ENCODE data around the gene RXRA.

The RXRA gene

DNA sequence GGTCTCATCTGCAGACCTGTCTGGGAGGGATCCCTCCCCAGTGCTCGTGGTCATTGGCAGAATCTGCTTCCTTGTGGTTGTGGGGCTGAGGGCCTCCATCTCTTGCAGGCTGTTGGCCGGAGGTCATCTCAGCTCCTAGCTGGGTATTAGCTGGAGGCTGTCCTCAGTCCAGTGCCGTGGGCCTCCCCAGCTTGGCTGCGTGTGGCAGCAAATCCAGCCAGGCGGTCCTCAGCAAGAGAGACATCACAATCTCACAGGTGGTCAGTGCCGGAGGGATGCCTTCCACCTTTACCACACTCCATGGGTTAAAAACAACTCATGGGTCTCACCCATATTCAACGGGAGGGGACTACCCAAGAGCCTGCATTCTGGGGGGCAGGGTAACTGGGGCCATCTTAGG, 155.5 kb downstream of the RXRA start:
- Histone ChIP-seq H3K4me3 (ENCODE audit: low read depth, low read length) (no peak overlapping the region), H3K36me3 (ENCODE audit: control insufficient read depth in 2 of 2, insufficient read depth in 1 of 2, low read length in 2 of 2) (no peaks in the 10 kb centered on the region), H3K4me1 (ENCODE audit: control insufficient read depth, insufficient read depth, low read length) (no peaks in the 10 kb centered on the region), H3K9me3 (ENCODE audit: control insufficient read depth, insufficient read depth, low read depth, low read length) (no peaks in the 10 kb centered on the region), H3K27ac (ENCODE audit: extremely low read depth, low read depth, low read length) (no peak overlapping the region)
- POLR2A ChIA-PET: no interaction called here
- CTCF ChIA-PET: interaction anchor here (0.6 to 1.3 kb wide), 2 partner anchors 33 to 90 kb away, joined by 3 read pairs; no protein-coding TSS in a partner anchor
- TF ChIP-seq ZNF292 (tag by site-specific recombination; IDR thresholded peaks at IDR 0.05; ENCODE audit: borderline replicate concordance, low read depth): no peak
- no peak for TF ChIP-seq ZNF560 (tag by site-specific recombination; IDR thresholded peaks at IDR 0.05; ENCODE audit: borderline replicate concordance)
- TF ChIP-seq, protein P1, sequence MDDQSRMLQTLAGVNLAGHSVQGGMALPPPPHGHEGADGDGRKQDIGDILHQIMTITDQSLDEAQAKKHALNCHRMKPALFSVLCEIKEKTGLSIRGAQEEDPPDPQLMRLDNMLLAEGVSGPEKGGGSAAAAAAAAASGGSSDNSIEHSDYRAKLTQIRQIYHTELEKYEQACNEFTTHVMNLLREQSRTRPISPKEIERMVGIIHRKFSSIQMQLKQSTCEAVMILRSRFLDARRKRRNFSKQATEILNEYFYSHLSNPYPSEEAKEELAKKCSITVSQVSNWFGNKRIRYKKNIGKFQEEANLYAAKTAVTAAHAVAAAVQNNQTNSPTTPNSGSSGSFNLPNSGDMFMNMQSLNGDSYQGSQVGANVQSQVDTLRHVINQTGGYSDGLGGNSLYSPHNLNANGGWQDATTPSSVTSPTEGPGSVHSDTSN (CRISPR knock-in tag; IDR thresholded peaks at IDR 0.05): no peak
- no peak for TF ChIP-seq ZNF791 (tag by site-specific recombination; IDR thresholded peaks at IDR 0.05)
- no peak for TF ChIP-seq ZNF843 (tag by site-specific recombination; IDR thresholded peaks at IDR 0.05)
- no peak for TF ChIP-seq ZNF133 (tag by site-specific recombination; IDR thresholded peaks at IDR 0.05)
- TF ChIP-seq ZNF2 (tag by site-specific recombination; IDR thresholded peaks at IDR 0.05): no peak
- no peak for TF ChIP-seq ZFP37 (tag by site-specific recombination; IDR thresholded peaks at IDR 0.05)
- TF ChIP-seq ZNF473 (tag by site-specific recombination; IDR thresholded peaks at IDR 0.05): no peak
- TF ChIP-seq YY1 (tag by site-specific recombination; IDR thresholded peaks at IDR 0.05): no peak
- TF ChIP-seq ZNF202 (tag by site-specific recombination; IDR thresholded peaks at IDR 0.05; ENCODE audit: borderline replicate concordance): no peak
- no peak for TF ChIP-seq ZNF404 (tag by site-specific recombination; IDR thresholded peaks at IDR 0.05)
- TF ChIP-seq BCL11A (tag by site-specific recombination; IDR thresholded peaks at IDR 0.05; ENCODE audit: low read depth): no peak
- TF ChIP-seq ZNF157 (tag by site-specific recombination; IDR thresholded peaks at IDR 0.05): no peak
- no peak for TF ChIP-seq ZSCAN30 (tag by site-specific recombination; IDR thresholded peaks at IDR 0.05)

DNA sequence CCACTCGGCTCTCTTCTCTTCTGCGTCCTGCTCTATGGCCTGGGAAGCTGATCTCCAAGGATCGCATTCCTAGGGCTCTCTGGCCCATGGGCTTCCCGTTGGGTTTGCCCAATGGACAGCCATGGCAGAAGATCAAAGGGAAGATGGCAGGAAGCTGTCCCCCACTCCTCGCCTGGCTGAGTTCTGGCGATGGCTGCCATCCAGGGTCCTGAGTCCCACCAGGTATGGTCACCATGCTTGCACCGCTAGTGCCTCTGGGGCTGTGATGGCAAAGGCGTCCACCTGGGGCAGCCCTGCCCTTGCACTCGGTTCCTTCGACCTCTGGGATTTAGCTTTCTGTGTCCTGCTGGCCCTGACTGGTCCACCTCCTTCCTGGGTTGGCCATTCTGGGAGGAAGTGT, 156.0 kb downstream of the RXRA start:
- H3K9me3 ChIP-seq (ENCODE audit: control insufficient read depth, insufficient read depth, low read depth, low read length): no peaks in the 10 kb centered on the region
- no peak overlapping the region for H3K4me3 ChIP-seq (ENCODE audit: low read depth, low read length)
- POLR2A ChIA-PET: no interaction called here
- no peaks in the 10 kb centered on the region for H3K36me3 ChIP-seq (ENCODE audit: control insufficient read depth in 2 of 2, insufficient read depth in 1 of 2, low read length in 2 of 2)
- H3K4me1 ChIP-seq (ENCODE audit: control insufficient read depth, insufficient read depth, low read length): no peaks in the 10 kb centered on the region
- no peak overlapping the region for H3K27ac ChIP-seq (ENCODE audit: extremely low read depth, low read depth, low read length)
- CTCF ChIA-PET: interaction anchor here (1.3 kb wide), 1 partner anchor 33 kb away, joined by 3 read pairs; no protein-coding TSS in a partner anchor
- TF ChIP-seq ZNF239 (tag by site-specific recombination; IDR thresholded peaks at IDR 0.05): no peak
- TF ChIP-seq, protein P2, sequence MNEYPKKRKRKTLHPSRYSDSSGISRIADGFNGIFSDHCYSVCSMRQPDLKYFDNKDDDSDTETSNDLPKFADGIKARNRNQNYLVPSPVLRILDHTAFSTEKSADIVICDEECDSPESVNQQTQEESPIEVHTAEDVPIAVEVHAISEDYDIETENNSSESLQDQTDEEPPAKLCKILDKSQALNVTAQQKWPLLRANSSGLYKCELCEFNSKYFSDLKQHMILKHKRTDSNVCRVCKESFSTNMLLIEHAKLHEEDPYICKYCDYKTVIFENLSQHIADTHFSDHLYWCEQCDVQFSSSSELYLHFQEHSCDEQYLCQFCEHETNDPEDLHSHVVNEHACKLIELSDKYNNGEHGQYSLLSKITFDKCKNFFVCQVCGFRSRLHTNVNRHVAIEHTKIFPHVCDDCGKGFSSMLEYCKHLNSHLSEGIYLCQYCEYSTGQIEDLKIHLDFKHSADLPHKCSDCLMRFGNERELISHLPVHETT (tag by site-specific recombination; IDR thresholded peaks at IDR 0.05): no peak
- no peak for TF ChIP-seq ZNF248 (tag by site-specific recombination; IDR thresholded peaks at IDR 0.05)
- TF ChIP-seq KLF17 (tag by site-specific recombination; IDR thresholded peaks at IDR 0.05): no peak
- TF ChIP-seq ZNF600 (tag by site-specific recombination; IDR thresholded peaks at IDR 0.05): no peak
- TF ChIP-seq RBAK (tag by site-specific recombination; IDR thresholded peaks at IDR 0.05): no peak
- no peak for TF ChIP-seq HOXA7 (CRISPR knock-in tag; IDR thresholded peaks at IDR 0.05; ENCODE audit: borderline replicate concordance)
- TF ChIP-seq ZNF529 (tag by site-specific recombination; IDR thresholded peaks at IDR 0.05; ENCODE audit: insufficient replicate concordance): no peak
- no peak for TF ChIP-seq ATF2 (tag by site-specific recombination; IDR thresholded peaks at IDR 0.05; ENCODE audit: low read depth)
- no peak for TF ChIP-seq ZFP37 (tag by site-specific recombination; IDR thresholded peaks at IDR 0.05)
- TF ChIP-seq GLI2 (tag by site-specific recombination; IDR thresholded peaks at IDR 0.05; ENCODE audit: borderline replicate concordance, low read depth): no peak
- no peak for TF ChIP-seq ZNF132 (tag by site-specific recombination; IDR thresholded peaks at IDR 0.05; ENCODE audit: borderline replicate concordance)
- no peak for TF ChIP-seq GLIS2 (tag by site-specific recombination; IDR thresholded peaks at IDR 0.05)
- no peak for TF ChIP-seq ZNF830 (tag by site-specific recombination; IDR thresholded peaks at IDR 0.05; ENCODE audit: low read depth)

Data from HEK293 (cell line).